ENCODE data around the gene MALAT1.
"Not testable (repeated sequence)": the region's sequence is repeated elsewhere in the genome, so short reads cannot be mapped to it uniquely, and the experiment has no call there.

The MALAT1 gene

DNA sequence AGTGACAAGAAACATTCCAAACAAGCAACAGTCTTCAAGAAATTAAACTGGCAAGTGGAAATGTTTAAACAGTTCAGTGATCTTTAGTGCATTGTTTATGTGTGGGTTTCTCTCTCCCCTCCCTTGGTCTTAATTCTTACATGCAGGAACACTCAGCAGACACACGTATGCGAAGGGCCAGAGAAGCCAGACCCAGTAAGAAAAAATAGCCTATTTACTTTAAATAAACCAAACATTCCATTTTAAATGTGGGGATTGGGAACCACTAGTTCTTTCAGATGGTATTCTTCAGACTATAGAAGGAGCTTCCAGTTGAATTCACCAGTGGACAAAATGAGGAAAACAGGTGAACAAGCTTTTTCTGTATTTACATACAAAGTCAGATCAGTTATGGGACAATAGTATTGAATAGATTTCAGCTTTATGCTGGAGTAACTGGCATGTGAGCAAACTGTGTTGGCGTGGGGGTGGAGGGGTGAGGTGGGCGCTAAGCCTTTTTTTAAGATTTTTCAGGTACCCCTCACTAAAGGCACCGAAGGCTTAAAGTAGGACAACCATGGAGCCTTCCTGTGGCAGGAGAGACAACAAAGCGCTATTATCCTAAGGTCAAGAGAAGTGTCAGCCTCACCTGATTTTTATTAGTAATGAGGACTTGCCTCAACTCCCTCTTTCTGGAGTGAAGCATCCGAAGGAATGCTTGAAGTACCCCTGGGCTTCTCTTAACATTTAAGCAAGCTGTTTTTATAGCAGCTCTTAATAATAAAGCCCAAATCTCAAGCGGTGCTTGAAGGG is 6.0 kb downstream of the MALAT1 start:
- peak; percentile 65 for DNase-seq (ENCODE audit: low read depth)
- H3K4me3 ChIP-seq (ENCODE audit: low read depth, low read length) = peak overlapping the region; percentile 72
- TF ChIP-seq, protein P1, sequence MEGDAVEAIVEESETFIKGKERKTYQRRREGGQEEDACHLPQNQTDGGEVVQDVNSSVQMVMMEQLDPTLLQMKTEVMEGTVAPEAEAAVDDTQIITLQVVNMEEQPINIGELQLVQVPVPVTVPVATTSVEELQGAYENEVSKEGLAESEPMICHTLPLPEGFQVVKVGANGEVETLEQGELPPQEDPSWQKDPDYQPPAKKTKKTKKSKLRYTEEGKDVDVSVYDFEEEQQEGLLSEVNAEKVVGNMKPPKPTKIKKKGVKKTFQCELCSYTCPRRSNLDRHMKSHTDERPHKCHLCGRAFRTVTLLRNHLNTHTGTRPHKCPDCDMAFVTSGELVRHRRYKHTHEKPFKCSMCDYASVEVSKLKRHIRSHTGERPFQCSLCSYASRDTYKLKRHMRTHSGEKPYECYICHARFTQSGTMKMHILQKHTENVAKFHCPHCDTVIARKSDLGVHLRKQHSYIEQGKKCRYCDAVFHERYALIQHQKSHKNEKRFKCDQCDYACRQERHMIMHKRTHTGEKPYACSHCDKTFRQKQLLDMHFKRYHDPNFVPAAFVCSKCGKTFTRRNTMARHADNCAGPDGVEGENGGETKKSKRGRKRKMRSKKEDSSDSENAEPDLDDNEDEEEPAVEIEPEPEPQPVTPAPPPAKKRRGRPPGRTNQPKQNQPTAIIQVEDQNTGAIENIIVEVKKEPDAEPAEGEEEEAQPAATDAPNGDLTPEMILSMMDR (IDR thresholded peaks at IDR 0.05; ENCODE audit: insufficient read depth, low read depth, low read length, missing control alignments) = no peak

DNA sequence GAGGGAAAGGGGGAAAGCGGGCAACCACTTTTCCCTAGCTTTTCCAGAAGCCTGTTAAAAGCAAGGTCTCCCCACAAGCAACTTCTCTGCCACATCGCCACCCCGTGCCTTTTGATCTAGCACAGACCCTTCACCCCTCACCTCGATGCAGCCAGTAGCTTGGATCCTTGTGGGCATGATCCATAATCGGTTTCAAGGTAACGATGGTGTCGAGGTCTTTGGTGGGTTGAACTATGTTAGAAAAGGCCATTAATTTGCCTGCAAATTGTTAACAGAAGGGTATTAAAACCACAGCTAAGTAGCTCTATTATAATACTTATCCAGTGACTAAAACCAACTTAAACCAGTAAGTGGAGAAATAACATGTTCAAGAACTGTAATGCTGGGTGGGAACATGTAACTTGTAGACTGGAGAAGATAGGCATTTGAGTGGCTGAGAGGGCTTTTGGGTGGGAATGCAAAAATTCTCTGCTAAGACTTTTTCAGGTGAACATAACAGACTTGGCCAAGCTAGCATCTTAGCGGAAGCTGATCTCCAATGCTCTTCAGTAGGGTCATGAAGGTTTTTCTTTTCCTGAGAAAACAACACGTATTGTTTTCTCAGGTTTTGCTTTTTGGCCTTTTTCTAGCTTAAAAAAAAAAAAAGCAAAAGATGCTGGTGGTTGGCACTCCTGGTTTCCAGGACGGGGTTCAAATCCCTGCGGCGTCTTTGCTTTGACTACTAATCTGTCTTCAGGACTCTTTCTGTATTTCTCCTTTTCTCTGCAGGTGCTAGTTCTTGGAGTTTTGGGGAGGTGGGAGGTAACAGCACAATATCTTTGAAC is 6.8 kb downstream of the MALAT1 start:
- peak; percentile 68 for DNase-seq (ENCODE audit: low read depth)
- H3K4me3 ChIP-seq (ENCODE audit: low read depth, low read length) = peak overlapping the region; percentile 72
- TF ChIP-seq, protein P1 (IDR thresholded peaks at IDR 0.05; ENCODE audit: insufficient read depth, low read depth, low read length, missing control alignments) = no peak

DNA sequence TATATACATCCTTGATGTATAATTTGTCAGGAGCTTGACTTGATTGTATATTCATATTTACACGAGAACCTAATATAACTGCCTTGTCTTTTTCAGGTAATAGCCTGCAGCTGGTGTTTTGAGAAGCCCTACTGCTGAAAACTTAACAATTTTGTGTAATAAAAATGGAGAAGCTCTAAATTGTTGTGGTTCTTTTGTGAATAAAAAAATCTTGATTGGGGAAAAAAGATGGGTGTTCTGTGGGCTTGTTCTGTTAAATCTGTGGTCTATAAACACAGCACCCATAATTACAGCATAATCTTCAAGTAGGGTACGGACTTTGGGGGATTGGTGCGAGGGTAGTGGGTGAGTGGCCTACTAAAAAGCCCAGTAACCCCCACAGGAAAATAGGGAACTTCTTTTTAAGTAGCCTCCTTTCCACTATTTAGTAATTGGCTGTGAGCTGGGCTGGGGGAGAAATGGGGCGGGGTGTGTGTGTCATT is 7.5 kb downstream of the MALAT1 start:
- peak overlapping the region; percentile 72 for H3K4me3 ChIP-seq (ENCODE audit: low read depth, low read length)
- TF ChIP-seq, protein P1 (IDR thresholded peaks at IDR 0.05; ENCODE audit: insufficient read depth, low read depth, low read length, missing control alignments) = no peak
- DNase-seq (ENCODE audit: low read depth) = peak; percentile 51

GRCh38 chr11:65506772-65507505 is 8.1 kb downstream of the MALAT1 start:
- peak; percentile 89 for DNase-seq (ENCODE audit: low read depth)
- no peak overlapping the region; the same call in 1 of the 2 replicates for H3K4me3 ChIP-seq (ENCODE audit: low read depth, low read length)
- TF ChIP-seq, protein P1 (IDR thresholded peaks at IDR 0.05; ENCODE audit: insufficient read depth, low read depth, low read length, missing control alignments) = no peak

DNA sequence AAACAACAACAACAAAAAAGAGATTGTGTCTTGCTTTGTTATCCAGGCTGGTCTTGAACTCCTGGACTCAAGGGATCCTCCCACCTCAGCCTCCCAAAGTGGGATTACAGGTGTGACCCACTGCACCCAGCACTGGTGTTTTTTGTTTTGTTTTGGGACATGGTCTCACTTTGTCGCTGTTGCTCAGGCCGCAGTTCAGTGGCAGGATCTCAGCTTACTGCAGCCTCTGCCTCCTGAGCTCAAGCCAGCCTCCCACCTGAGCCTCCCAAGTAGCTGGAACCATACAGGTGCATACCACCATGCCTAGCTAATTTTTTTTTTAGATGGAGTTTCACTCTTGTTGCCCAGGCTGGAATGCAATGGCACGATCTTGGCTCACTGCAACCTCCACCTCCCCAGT is 13.5 kb downstream of the MALAT1 start:
- DNase-seq (ENCODE audit: low read depth) = peak; percentile 0
- not testable (repeated sequence) for H3K4me3 ChIP-seq (ENCODE audit: low read depth, low read length)

GRCh38 chr11:65516135-65516968 is 17.5 kb downstream of the MALAT1 start:
- TF ChIP-seq, protein P1 (IDR thresholded peaks at IDR 0.05; ENCODE audit: insufficient read depth, low read depth, low read length, missing control alignments) = no peak
- no peak overlapping the region for H3K4me3 ChIP-seq (ENCODE audit: low read depth, low read length)
- DNase-seq (ENCODE audit: low read depth) = peak; percentile 1

- not testable (repeated sequence) for H3K4me3 ChIP-seq (ENCODE audit: low read depth, low read length); DNase-seq (ENCODE audit: low read depth)
Measured at GRCh38 chr11:65518941-65519549, 20.2 kb downstream of the MALAT1 start.

DNA sequence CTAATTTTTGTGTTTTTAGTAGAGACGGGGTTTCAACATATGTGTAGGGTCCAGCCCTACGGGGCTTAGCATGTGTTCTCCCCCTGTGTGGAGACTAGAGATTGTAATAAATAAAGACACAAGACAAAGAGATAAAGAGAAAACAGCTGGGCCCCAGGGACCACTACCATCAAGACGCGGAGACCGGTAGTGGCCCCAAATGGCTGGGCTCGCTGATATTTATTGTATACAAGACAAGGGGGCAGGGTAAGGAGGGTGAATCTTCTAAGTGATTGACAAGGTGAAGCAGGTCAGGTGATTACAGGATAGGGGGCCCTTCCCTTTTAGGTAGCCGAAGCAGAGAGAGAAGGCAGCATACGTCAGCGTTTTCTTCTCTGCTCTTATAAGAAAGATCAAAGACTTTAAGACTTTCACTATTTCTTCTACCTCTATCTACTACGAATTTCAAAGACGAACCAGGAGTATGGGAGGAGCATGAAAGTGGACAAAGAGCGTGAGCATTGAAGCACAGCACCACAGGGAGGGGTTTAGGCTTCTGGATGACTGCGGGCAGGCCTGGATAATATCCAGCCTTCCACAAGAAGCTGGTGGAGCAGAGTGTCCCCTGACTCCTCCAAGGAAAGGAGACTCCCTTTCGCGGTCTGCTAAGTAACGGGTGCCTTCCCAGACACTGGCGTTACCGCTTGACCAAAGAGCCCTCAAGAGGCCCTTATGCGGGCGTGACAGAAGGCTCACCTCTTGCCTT is 23.1 kb downstream of the MALAT1 start:
- not testable (repeated sequence) for H3K4me3 ChIP-seq (ENCODE audit: low read depth, low read length); DNase-seq (ENCODE audit: low read depth)

DNA sequence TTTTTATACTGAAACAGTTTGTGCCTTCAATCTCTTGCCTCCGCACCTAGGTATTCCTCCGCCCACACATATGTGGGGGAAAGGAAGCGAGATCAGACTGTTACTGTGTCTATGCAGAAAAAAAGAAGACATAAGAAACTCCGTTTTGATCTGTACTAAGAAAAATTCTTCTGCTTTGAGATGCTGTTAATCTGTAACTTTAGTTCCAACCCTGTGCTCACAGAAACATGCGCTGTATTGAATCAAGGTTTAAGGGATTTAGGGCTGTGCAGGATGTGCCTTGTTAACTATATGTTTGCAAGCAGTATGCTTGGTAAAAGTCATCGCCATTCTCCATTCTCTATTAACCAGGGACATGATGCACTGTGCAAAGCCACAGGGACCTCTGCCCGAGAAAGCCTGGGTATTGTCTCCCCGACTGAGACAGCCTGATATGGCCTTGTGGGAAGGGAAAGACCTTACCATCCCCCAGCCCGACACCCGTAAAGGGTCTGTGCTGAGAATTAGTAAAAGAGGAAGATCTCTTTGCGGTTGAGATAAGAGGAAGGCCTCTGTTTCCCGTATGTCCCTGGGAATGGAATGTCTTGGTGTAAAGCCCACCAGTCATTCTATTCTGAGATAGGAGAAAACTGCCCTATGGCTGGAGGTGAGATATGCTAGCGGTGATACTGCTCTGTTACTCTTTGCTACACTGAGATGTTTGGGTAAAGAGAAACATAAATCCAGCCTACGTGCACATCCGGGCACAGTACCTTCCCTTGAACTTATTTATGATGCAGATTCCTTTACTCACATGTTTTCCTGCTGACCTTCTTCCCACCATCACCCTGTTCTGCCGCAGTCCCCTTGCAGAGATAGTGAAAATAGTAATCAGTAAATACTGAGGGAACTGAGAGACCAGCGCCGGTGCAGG is 24.1 kb downstream of the MALAT1 start:
- DNase-seq (ENCODE audit: low read depth) = not testable (repeated sequence)

More for the DNA sequence above, 24.1 kb downstream of the MALAT1 start:
- H3K4me3 ChIP-seq (ENCODE audit: low read depth, low read length) = not testable (repeated sequence)
